ENCODE measurements around the gene ARHGEF40.

DNA sequence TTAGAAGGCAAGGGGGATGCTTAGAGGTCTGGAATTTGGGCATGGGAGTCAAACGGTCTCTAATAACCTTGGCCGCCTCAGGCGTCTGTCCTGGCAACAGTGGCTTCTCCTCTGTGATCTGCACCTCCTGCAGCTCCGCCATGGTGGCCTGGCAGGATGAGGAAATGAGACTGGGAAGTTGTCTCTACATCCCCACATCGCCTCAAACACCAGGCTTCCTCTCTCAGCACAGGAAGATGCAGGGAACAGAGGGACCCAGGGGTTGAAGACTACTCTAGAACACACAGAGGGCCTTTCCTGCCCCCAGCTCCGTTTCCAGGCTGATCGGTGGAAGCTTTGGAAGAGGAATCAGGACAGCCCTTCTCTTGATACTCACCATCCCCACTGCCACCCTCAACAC, 46.9 kb upstream of the ARHGEF40 start:
- TF ChIP-seq SMC3 (IDR thresholded peaks at IDR 0.05; ENCODE audit: borderline replicate concordance, low read length) (no peak), POLR2AphosphoS5 (IDR thresholded peaks at IDR 0.05; ENCODE audit: low read length) (no peak)
- TF ChIP-seq, protein P1, sequence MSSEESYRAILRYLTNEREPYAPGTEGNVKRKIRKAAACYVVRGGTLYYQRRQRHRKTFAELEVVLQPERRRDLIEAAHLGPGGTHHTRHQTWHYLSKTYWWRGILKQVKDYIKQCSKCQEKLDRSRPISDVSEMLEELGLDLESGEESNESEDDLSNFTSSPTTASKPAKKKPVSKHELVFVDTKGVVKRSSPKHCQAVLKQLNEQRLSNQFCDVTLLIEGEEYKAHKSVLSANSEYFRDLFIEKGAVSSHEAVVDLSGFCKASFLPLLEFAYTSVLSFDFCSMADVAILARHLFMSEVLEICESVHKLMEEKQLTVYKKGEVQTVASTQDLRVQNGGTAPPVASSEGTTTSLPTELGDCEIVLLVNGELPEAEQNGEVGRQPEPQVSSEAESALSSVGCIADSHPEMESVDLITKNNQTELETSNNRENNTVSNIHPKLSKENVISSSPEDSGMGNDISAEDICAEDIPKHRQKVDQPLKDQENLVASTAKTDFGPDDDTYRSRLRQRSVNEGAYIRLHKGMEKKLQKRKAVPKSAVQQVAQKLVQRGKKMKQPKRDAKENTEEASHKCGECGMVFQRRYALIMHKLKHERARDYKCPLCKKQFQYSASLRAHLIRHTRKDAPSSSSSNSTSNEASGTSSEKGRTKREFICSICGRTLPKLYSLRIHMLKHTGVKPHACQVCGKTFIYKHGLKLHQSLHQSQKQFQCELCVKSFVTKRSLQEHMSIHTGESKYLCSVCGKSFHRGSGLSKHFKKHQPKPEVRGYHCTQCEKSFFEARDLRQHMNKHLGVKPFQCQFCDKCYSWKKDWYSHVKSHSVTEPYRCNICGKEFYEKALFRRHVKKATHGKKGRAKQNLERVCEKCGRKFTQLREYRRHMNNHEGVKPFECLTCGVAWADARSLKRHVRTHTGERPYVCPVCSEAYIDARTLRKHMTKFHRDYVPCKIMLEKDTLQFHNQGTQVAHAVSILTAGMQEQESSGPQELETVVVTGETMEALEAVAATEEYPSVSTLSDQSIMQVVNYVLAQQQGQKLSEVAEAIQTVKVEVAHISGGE (CRISPR knock-in tag; IDR thresholded peaks at IDR 0.05) = no peak
- TF ChIP-seq, protein P2, sequence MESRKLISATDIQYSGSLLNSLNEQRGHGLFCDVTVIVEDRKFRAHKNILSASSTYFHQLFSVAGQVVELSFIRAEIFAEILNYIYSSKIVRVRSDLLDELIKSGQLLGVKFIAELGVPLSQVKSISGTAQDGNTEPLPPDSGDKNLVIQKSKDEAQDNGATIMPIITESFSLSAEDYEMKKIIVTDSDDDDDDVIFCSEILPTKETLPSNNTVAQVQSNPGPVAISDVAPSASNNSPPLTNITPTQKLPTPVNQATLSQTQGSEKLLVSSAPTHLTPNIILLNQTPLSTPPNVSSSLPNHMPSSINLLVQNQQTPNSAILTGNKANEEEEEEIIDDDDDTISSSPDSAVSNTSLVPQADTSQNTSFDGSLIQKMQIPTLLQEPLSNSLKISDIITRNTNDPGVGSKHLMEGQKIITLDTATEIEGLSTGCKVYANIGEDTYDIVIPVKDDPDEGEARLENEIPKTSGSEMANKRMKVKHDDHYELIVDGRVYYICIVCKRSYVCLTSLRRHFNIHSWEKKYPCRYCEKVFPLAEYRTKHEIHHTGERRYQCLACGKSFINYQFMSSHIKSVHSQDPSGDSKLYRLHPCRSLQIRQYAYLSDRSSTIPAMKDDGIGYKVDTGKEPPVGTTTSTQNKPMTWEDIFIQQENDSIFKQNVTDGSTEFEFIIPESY (IDR thresholded peaks at IDR 0.05) = no peak

All from GM12878 (cell line).